CD4-positive, alpha-beta T cell (primary cell): ENCODE results near the gene ANKDD1A. TPM values are rescaled to one million over a fixed set of nuclear protein-coding genes. Genes with fewer than 3 reads are reported as not detected.

ENCODE experiments used
- ATAC-seq: fragments of 200-7000 bp; cut with Tn5 transposase; one replicate; pipeline ENCODE4 v1.10.0; 2022; ENCODE audit warnings: mild to moderate bottlenecking; ENCODE audit not compliant: poor library complexity
- CTCF ChIA-PET: fragments of 350-600 bp; sonication (Branson Sonifier 250); formaldehyde crosslinking; loops from one replicate; lab custom pipeline; 2021; ENCODE audit warnings: antibody characterized with exemption, inconsistent platforms; lab: Charles Lee
- POLR2A ChIA-PET: fragments of 350-600 bp; sonication (Branson Sonifier 250); formaldehyde crosslinking; loops from one replicate; lab custom pipeline; 2021; ENCODE audit warnings: antibody characterized with exemption, inconsistent platforms; lab: Charles Lee
- DNase-seq, 14 experiments: peaks; one replicate each; pipeline ENCODE4 v3.0.0-alpha.2; 2013 to 2020; ENCODE audit warnings: mixed read lengths in 2 of 14
- H3K27ac ChIP-seq, 2 donors: one replicate each; pipeline versions ENCODE4 v1.5.1 to v1.7.0; 2013; ENCODE audit warnings: low read length in 2 of 2, low read depth in 1 of 2, mild to moderate bottlenecking in 1 of 2
- H3K27me3 ChIP-seq, 2 experiments: 1 replicate in 1 of 2; 2 replicates in 1 of 2; pipeline versions ENCODE4 v1.6.1 to v1.7.0; 2013; ENCODE audit warnings: low read length in 2 of 2, control low read depth in 1 of 2, mild to moderate bottlenecking in 1 of 2, moderate library complexity in 1 of 2; ENCODE audit not compliant: insufficient read depth in 2 of 2, control insufficient read depth in 1 of 2
- H3K36me3 ChIP-seq: one replicate; pipeline ENCODE4 v1.6.1; 2013; ENCODE audit warnings: low read length, control low read depth; ENCODE audit not compliant: insufficient read depth
- H3K4me1 ChIP-seq: one replicate; pipeline ENCODE4 v1.6.1; 2013; ENCODE audit warnings: low read length, control low read depth; ENCODE audit not compliant: insufficient read depth
- H3K4me3 ChIP-seq: one replicate; pipeline ENCODE4 v1.5.1; 2013; ENCODE audit warnings: mild to moderate bottlenecking, low read length, moderate library complexity
- H3K9me3 ChIP-seq, 2 experiments: 1 replicate in 1 of 2; 2 replicates in 1 of 2; pipeline versions ENCODE4 v1.6.1 to v1.7.0; 2013; ENCODE audit warnings: low read length in 2 of 2, mild to moderate bottlenecking in 2 of 2, control low read depth in 1 of 2, moderate library complexity in 1 of 2; ENCODE audit not compliant: control insufficient read depth in 1 of 2, insufficient read depth in 1 of 2
- H3K27ac Mint-ChIP-seq: one replicate; pipeline ENCODE4 v1.8.0; 2020; ENCODE audit warnings: mixed read lengths
- H3K27me3 Mint-ChIP-seq: one replicate; pipeline ENCODE4 v1.8.0; 2021; ENCODE audit warnings: mixed read lengths
- H3K36me3 Mint-ChIP-seq: one replicate; pipeline ENCODE4 v1.8.0; 2021; ENCODE audit warnings: low read depth, mixed read lengths
- H3K4me1 Mint-ChIP-seq: one replicate; pipeline ENCODE4 v1.8.0; 2021; ENCODE audit warnings: low read depth, mixed read lengths
- H3K4me3 Mint-ChIP-seq: one replicate; pipeline ENCODE4 v1.8.0; 2020; ENCODE audit warnings: mild to moderate bottlenecking, mixed read lengths
- H3K9me3 Mint-ChIP-seq: one replicate; pipeline ENCODE4 v1.8.0; 2020; ENCODE audit warnings: mixed read lengths
- intact Hi-C, 2 experiments: fragments of 100-400 bp; cut with DNase I in 1 of 2; cut with micrococcal nuclease in 1 of 2; formaldehyde crosslinking; loops; one replicate each; pipeline versions ENCODE4 v1.15.1 to v1.9.0; 2023 to 2025; cut with DNase I, micrococcal nuclease
- total RNA-seq, 174 experiments: library from RNA in 2 of 174; stranded (reverse) in 2 of 174; gene quantifications; one replicate each; pipeline ENCODE4 v1.2.3 and lab custom pipeline; 2021 to 2026
- TF ChIP-seq, protein P1 (sequence below): fragments of 200-600 bp; IDR thresholded peaks from one replicate; pipeline ENCODE4 v1.8.0; 2022; ENCODE audit warnings: antibody characterized with exemption, mild to moderate bottlenecking

ANKDD1A gene
- total RNA-seq, 2 experiments from 2014 or later: 0.95 to 1.9 TPM

DNA sequence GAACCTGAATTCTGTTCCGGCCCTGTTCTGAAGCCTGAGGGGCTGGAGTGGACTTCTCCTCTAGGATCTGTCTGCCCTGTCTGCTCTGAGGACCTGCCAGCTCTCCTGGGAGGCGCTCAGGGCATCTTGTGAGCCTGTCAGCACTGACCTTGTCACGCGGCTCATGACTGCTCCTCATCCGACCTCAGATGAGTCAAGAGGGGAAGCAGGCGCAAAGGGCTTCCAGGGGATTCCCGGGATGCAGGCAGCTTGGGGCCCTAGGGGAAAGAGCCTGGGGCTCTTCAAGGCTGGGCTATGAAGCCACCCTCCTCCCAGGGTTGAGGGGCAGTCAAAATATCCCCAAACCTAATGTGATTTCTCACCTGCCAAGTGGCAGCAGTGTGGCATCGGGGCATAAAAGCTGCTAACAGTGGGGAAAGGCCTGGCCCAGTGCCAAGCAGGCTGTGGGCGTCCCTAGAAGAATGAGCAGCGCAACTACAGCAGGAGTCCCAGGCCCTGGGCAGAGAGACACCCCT lies 27.6 kb upstream of the ANKDD1A start:
- TF ChIP-seq, protein P1, sequence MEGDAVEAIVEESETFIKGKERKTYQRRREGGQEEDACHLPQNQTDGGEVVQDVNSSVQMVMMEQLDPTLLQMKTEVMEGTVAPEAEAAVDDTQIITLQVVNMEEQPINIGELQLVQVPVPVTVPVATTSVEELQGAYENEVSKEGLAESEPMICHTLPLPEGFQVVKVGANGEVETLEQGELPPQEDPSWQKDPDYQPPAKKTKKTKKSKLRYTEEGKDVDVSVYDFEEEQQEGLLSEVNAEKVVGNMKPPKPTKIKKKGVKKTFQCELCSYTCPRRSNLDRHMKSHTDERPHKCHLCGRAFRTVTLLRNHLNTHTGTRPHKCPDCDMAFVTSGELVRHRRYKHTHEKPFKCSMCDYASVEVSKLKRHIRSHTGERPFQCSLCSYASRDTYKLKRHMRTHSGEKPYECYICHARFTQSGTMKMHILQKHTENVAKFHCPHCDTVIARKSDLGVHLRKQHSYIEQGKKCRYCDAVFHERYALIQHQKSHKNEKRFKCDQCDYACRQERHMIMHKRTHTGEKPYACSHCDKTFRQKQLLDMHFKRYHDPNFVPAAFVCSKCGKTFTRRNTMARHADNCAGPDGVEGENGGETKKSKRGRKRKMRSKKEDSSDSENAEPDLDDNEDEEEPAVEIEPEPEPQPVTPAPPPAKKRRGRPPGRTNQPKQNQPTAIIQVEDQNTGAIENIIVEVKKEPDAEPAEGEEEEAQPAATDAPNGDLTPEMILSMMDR: no peak
- no peaks in the 10 kb centered on the region for H3K27me3 Mint-ChIP-seq
- Histone ChIP-seq H3K9me3 (no peaks in the 10 kb centered on the region), H3K4me1 (peaks cover 35% of the 10 kb centered on the region), H3K4me3 (no peak overlapping the region), H3K27ac (peak overlapping the region in 1 of 2 donors; percentile 60), H3K27me3 (no peaks in the 10 kb centered on the region), H3K36me3 (no peaks in the 10 kb centered on the region)
- ATAC-seq (peak; percentile 55), DNase-seq (peak; percentile 44 to 89 (median 65))
- peaks cover 27% of the 10 kb centered on the region for H3K4me1 Mint-ChIP-seq
- H3K4me3 Mint-ChIP-seq: no peak overlapping the region
- H3K9me3 Mint-ChIP-seq: no peaks in the 10 kb centered on the region
- peak overlapping the region; percentile 50 for H3K27ac Mint-ChIP-seq
- no peaks in the 10 kb centered on the region for H3K36me3 Mint-ChIP-seq
- intact Hi-C loops: loop anchor here in 1 of 2 experiments (1.0 kb wide), 1 partner anchor 11 kb away; no protein-coding TSS in a partner anchor
- CTCF ChIA-PET: interaction anchor here (0.6 to 1.5 kb wide), 7 partner anchors 10 to 255 kb away, joined by 3 to 6 read pairs (median 3); no protein-coding TSS in a partner anchor
- POLR2A ChIA-PET: interaction anchor here (4.6 kb wide), 1 partner anchor 9 kb away, joined by 65 read pairs; no protein-coding TSS in a partner anchor

DNA sequence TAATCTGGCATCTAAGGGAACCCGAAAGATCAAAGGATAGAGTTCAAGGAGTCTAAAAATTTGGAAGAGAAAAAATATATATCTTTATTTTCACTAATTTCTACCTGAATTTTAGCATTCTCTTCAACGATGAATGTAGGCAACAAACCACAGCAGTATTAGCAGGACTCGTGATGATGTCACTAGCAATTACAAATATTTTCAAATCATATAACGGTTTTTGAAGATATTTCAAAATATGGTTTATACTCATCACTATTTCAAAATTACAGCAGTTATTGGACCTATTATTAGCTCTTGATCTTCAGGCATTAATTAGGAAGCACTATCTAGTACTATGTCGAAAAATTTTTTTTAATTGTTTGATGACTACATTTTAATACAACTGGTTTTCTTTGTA lies 27.0 kb upstream of the ANKDD1A start:
- Mint-ChIP-seq H3K27ac (peak overlapping the region; percentile 50), H3K4me3 (no peak overlapping the region), H3K36me3 (no peaks in the 10 kb centered on the region), H3K4me1 (peaks cover 27% of the 10 kb centered on the region), H3K27me3 (no peaks in the 10 kb centered on the region), H3K9me3 (no peaks in the 10 kb centered on the region)
- ATAC-seq (no peak), DNase-seq (no peak)
- Histone ChIP-seq H3K27me3 (no peaks in the 10 kb centered on the region), H3K36me3 (no peaks in the 10 kb centered on the region), H3K4me1 (peaks cover 35% of the 10 kb centered on the region), H3K4me3 (no peak overlapping the region), H3K27ac (no peak overlapping the region), H3K9me3 (no peaks in the 10 kb centered on the region)
- intact Hi-C loops: loop anchor here in 1 of 2 experiments (1.0 kb wide), 1 partner anchor 11 kb away; no protein-coding TSS in a partner anchor
- ChIA-PET POLR2A (interaction anchor here (4.6 kb wide), 1 partner anchor 9 kb away, joined by 65 read pairs; no protein-coding TSS in a partner anchor), CTCF (interaction anchor here (0.6 to 1.5 kb wide), 4 partner anchors 9 to 153 kb away, joined by 3 read pairs; no protein-coding TSS in a partner anchor)
- TF ChIP-seq, protein P1: no peak

DNA sequence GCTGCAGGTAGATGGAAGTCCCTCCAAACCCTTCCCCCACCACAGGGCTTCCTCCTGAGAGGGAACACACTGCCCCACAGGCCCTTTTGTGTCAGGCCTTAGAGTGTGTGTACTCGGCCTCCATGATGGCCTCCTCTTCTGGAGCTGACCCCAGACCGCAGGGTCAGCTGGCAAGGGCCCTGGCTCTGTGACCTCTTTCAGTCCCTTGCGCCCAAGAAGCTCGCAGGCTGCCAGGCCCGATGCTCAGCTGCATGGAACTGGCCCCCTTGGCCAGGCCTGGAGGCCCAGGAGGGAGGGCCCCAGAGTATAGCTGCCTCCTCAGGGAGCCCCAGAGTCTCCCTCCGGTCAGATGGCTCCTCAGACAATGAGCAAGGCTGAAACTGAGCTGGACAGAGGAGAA lies 23.4 kb upstream of the ANKDD1A start:
- Mint-ChIP-seq H3K27me3 (no peaks in the 10 kb centered on the region), H3K4me3 (no peak overlapping the region), H3K36me3 (no peaks in the 10 kb centered on the region), H3K4me1 (peaks cover 38% of the 10 kb centered on the region), H3K27ac (no peak overlapping the region), H3K9me3 (no peaks in the 10 kb centered on the region)
- DNase-seq: no peak
- TF ChIP-seq, protein P1: no peak
- CTCF ChIA-PET: interaction anchor here (1.1 to 2.5 kb wide), 4 partner anchors 17 to 157 kb away, joined by 3 to 6 read pairs (median 4); no protein-coding TSS in a partner anchor
- Histone ChIP-seq H3K27me3 (no peaks in the 10 kb centered on the region), H3K9me3 (no peaks in the 10 kb centered on the region), H3K36me3 (no peaks in the 10 kb centered on the region), H3K4me3 (no peak overlapping the region), H3K27ac (no peak overlapping the region), H3K4me1 (peaks cover 36% of the 10 kb centered on the region)
- POLR2A ChIA-PET: no interaction called here
- intact Hi-C loops: no loop called here
- no peak for ATAC-seq
